ENCODE results near the gene APBB2.

The APBB2 gene

GRCh38 chr4:40789031-40789430 is 425.3 kb downstream of the APBB2 start:
- H3K36me3 ChIP-seq (ENCODE audit: control insufficient read depth, insufficient read depth, low read length), result no peaks in the 10 kb centered on the region
- DNase-seq, result no peak
- no peak overlapping the region for H3K27ac ChIP-seq (ENCODE audit: insufficient read depth, low read length, poor library complexity, severe bottlenecking)
- no peaks in the 10 kb centered on the region for H3K27me3 ChIP-seq (replicated peaks; ENCODE audit: control insufficient read depth, insufficient read depth, low read length, poor library complexity, severe bottlenecking)
- no peak overlapping the region for H3K4me3 ChIP-seq (ENCODE audit: insufficient read depth, low read depth, low read length, poor library complexity, severe bottlenecking)
- no peaks in the 10 kb centered on the region for H3K4me1 ChIP-seq (ENCODE audit: control insufficient read depth, insufficient read depth, low read length, poor library complexity, severe bottlenecking)
- H3K9me3 ChIP-seq (ENCODE audit: control insufficient read depth, low read length), result no peaks in the 10 kb centered on the region

GRCh38 chr4:40788331-40788730 is 426.0 kb downstream of the APBB2 start:
- H3K4me3 ChIP-seq (ENCODE audit: insufficient read depth, low read depth, low read length, poor library complexity, severe bottlenecking), result no peak overlapping the region
- no peaks in the 10 kb centered on the region for H3K27me3 ChIP-seq (replicated peaks; ENCODE audit: control insufficient read depth, insufficient read depth, low read length, poor library complexity, severe bottlenecking)
- no peaks in the 10 kb centered on the region for H3K36me3 ChIP-seq (ENCODE audit: control insufficient read depth, insufficient read depth, low read length)
- H3K27ac ChIP-seq (ENCODE audit: insufficient read depth, low read length, poor library complexity, severe bottlenecking), result no peak overlapping the region
- no peak for DNase-seq
- no peaks in the 10 kb centered on the region for H3K9me3 ChIP-seq (ENCODE audit: control insufficient read depth, low read length)
- H3K4me1 ChIP-seq (ENCODE audit: control insufficient read depth, insufficient read depth, low read length, poor library complexity, severe bottlenecking), result no peaks in the 10 kb centered on the region

- H3K4me3 ChIP-seq (ENCODE audit: insufficient read depth, low read depth, low read length, poor library complexity, severe bottlenecking), result no peak overlapping the region
- no peaks in the 10 kb centered on the region for H3K36me3 ChIP-seq (ENCODE audit: control insufficient read depth, insufficient read depth, low read length)
- H3K27ac ChIP-seq (ENCODE audit: insufficient read depth, low read length, poor library complexity, severe bottlenecking), result no peak overlapping the region
- H3K27me3 ChIP-seq (replicated peaks; ENCODE audit: control insufficient read depth, insufficient read depth, low read length, poor library complexity, severe bottlenecking), result no peaks in the 10 kb centered on the region
- H3K4me1 ChIP-seq (ENCODE audit: control insufficient read depth, insufficient read depth, low read length, poor library complexity, severe bottlenecking), result no peaks in the 10 kb centered on the region
- no peak for DNase-seq
- no peaks in the 10 kb centered on the region for H3K9me3 ChIP-seq (ENCODE audit: control insufficient read depth, low read length)
Observed at GRCh38 chr4:40785727-40786126, 428.6 kb downstream of the APBB2 start.

- Histone ChIP-seq H3K36me3 (ENCODE audit: control insufficient read depth, insufficient read depth, low read length) (no peaks in the 10 kb centered on the region), H3K9me3 (ENCODE audit: control insufficient read depth, low read length) (no peaks in the 10 kb centered on the region), H3K4me3 (ENCODE audit: insufficient read depth, low read depth, low read length, poor library complexity, severe bottlenecking) (no peak overlapping the region), H3K27ac (ENCODE audit: insufficient read depth, low read length, poor library complexity, severe bottlenecking) (no peak overlapping the region), H3K27me3 (replicated peaks; ENCODE audit: control insufficient read depth, insufficient read depth, low read length, poor library complexity, severe bottlenecking) (no peaks in the 10 kb centered on the region), H3K4me1 (ENCODE audit: control insufficient read depth, insufficient read depth, low read length, poor library complexity, severe bottlenecking) (no peaks in the 10 kb centered on the region)
- DNase-seq, result no peak
Observed at GRCh38 chr4:40782876-40783275, 431.5 kb downstream of the APBB2 start.

GRCh38 chr4:40778090-40778489 is 436.3 kb downstream of the APBB2 start:
- H3K36me3 ChIP-seq (ENCODE audit: control insufficient read depth, insufficient read depth, low read length), result no peaks in the 10 kb centered on the region
- H3K4me1 ChIP-seq (ENCODE audit: control insufficient read depth, insufficient read depth, low read length, poor library complexity, severe bottlenecking), result no peaks in the 10 kb centered on the region
- no peaks in the 10 kb centered on the region for H3K9me3 ChIP-seq (ENCODE audit: control insufficient read depth, low read length)
- H3K27ac ChIP-seq (ENCODE audit: insufficient read depth, low read length, poor library complexity, severe bottlenecking), result no peak overlapping the region
- no peak for DNase-seq
- no peak overlapping the region for H3K4me3 ChIP-seq (ENCODE audit: insufficient read depth, low read depth, low read length, poor library complexity, severe bottlenecking)
- no peaks in the 10 kb centered on the region for H3K27me3 ChIP-seq (replicated peaks; ENCODE audit: control insufficient read depth, insufficient read depth, low read length, poor library complexity, severe bottlenecking)

GRCh38 chr4:40769266-40769665 is 445.1 kb downstream of the APBB2 start:
- no peak overlapping the region for H3K27ac ChIP-seq (ENCODE audit: insufficient read depth, low read length, poor library complexity, severe bottlenecking)
- H3K27me3 ChIP-seq (replicated peaks; ENCODE audit: control insufficient read depth, insufficient read depth, low read length, poor library complexity, severe bottlenecking), result no peaks in the 10 kb centered on the region
- no peak overlapping the region for H3K4me3 ChIP-seq (ENCODE audit: insufficient read depth, low read depth, low read length, poor library complexity, severe bottlenecking)
- no peaks in the 10 kb centered on the region for H3K4me1 ChIP-seq (ENCODE audit: control insufficient read depth, insufficient read depth, low read length, poor library complexity, severe bottlenecking)
- H3K9me3 ChIP-seq (ENCODE audit: control insufficient read depth, low read length), result no peaks in the 10 kb centered on the region
- no peak for DNase-seq
- no peaks in the 10 kb centered on the region for H3K36me3 ChIP-seq (ENCODE audit: control insufficient read depth, insufficient read depth, low read length)

- Histone ChIP-seq H3K4me1 (ENCODE audit: control insufficient read depth, insufficient read depth, low read length, poor library complexity, severe bottlenecking) (no peaks in the 10 kb centered on the region), H3K9me3 (ENCODE audit: control insufficient read depth, low read length) (no peaks in the 10 kb centered on the region), H3K36me3 (ENCODE audit: control insufficient read depth, insufficient read depth, low read length) (no peaks in the 10 kb centered on the region), H3K4me3 (ENCODE audit: insufficient read depth, low read depth, low read length, poor library complexity, severe bottlenecking) (no peak overlapping the region), H3K27ac (ENCODE audit: insufficient read depth, low read length, poor library complexity, severe bottlenecking) (no peak overlapping the region), H3K27me3 (replicated peaks; ENCODE audit: control insufficient read depth, insufficient read depth, low read length, poor library complexity, severe bottlenecking) (no peaks in the 10 kb centered on the region)
- no peak for DNase-seq
Observed at GRCh38 chr4:40763228-40763716, 451.1 kb downstream of the APBB2 start.
